Measurements from ENCODE around the gene SLC5A12. TPM values are rescaled to one million over a fixed set of nuclear protein-coding genes. Genes with fewer than 3 reads are reported as not detected.

Gene SLC5A12
- total and polyA plus RNA-seq, 2 of the 4 experiments (the other 2 are of a cell fraction) = not detected

GRCh38 chr11:26677566-26677965, 44.3 kb downstream of the SLC5A12 start:
- Histone ChIP-seq H2AFZ (replicated peaks; ENCODE audit: low read length, poor library complexity) (no peak overlapping the region), H3K18ac (ENCODE audit: low read depth, low read length) (no peak overlapping the region), H3K9me1 (ENCODE audit: insufficient read depth, low read length) (no peaks in the 10 kb centered on the region), H2AK9ac (replicated peaks; ENCODE audit: low read depth, low read length, poor library complexity) (no peak overlapping the region), H3K79me1 (ENCODE audit: low read depth in 1 of 2, low read length in 2 of 2) (no peaks in the 10 kb centered on the region), H3K56ac (ENCODE audit: extremely low read depth, insufficient read depth, low read length) (no peak overlapping the region), H2BK20ac (ENCODE audit: low read depth, low read length) (no peak overlapping the region), H4K20me1 (ENCODE audit: insufficient read depth, low read length) (no peaks in the 10 kb centered on the region), H4K5ac (ENCODE audit: low read depth, low read length) (no peak overlapping the region), H3K4ac (ENCODE audit: low read depth, low read length) (no peak overlapping the region), H3K9me3 (ENCODE audit: control insufficient read depth, insufficient read depth, low read length) (no peaks in the 10 kb centered on the region), H3K36me3 (ENCODE audit: control insufficient read depth, insufficient read depth, low read length) (no peaks in the 10 kb centered on the region), H4K91ac (ENCODE audit: insufficient read depth, low read depth, low read length) (no peak overlapping the region), H2AK5ac (ENCODE audit: low read depth, low read length) (no peak overlapping the region), H3K23ac (ENCODE audit: low read depth, low read length) (no peak overlapping the region), H3K14ac (replicated peaks; ENCODE audit: low read depth, low read length) (no peak overlapping the region), H3K27me3 (ENCODE audit: control insufficient read depth, insufficient read depth, low read length) (0 out of 2 replicates have a peak, but pooled peaks cover under 1% of the 10 kb centered on the region), H2BK5ac (ENCODE audit: low read depth, low read length, poor library complexity, severe bottlenecking) (no peak overlapping the region), H2BK15ac (ENCODE audit: low read depth, low read length) (no peak overlapping the region), H3K4me1 (ENCODE audit: control insufficient read depth, insufficient read depth, low read length) (no peaks in the 10 kb centered on the region), H4K8ac (ENCODE audit: low read depth in 2 of 2, low read length in 2 of 2) (no peak overlapping the region), H3K4me2 (ENCODE audit: low read depth, low read length) (no peak overlapping the region), H2BK120ac (ENCODE audit: low read depth, low read length) (no peak overlapping the region), H3K9ac (ENCODE audit: low read depth, low read length) (no peak overlapping the region), H3K27ac (ENCODE audit: insufficient read depth, low read length) (no peak overlapping the region), H3K4me3 (ENCODE audit: insufficient read depth, low read depth, low read length) (no peak overlapping the region)
- ChIA-PET CTCF (no interaction called here), POLR2A (ENCODE audit: unreplicated experiment) (no interaction called here)
- in situ Hi-C loops (cut with MboI; ENCODE audit: low sequenced_read_pairs) (no loop called here), intact Hi-C loops (cut with micrococcal nuclease) (no loop called here), dilution Hi-C loops (cut with HindIII; ENCODE audit: low sequenced_read_pairs, unreplicated experiment) (no loop called here)
- ATAC-seq (ENCODE audit: low read depth) = no peak
- no peak for DNase-seq
- TF ChIP-seq BHLHE40 (IDR thresholded peaks at IDR 0.05; ENCODE audit: low read depth, low read length) (no peak), NFE2L2 (IDR thresholded peaks at IDR 0.05; ENCODE audit: low read depth, low read length) (no peak), RCOR1 (IDR thresholded peaks at IDR 0.05; ENCODE audit: insufficient replicate concordance, low read length) (no peak), CTCF (conservative IDR thresholded peaks at IDR 0.05; ENCODE audit: low read depth, low read length) (no peak), FOS (IDR thresholded peaks at IDR 0.05; ENCODE audit: low read depth, low read length) (no peak)
- BruUV-seq (replicated peaks) = no TSS peak

Measured in IMR-90 (cell line).